ENCODE results near the gene ERC2.

DNA sequence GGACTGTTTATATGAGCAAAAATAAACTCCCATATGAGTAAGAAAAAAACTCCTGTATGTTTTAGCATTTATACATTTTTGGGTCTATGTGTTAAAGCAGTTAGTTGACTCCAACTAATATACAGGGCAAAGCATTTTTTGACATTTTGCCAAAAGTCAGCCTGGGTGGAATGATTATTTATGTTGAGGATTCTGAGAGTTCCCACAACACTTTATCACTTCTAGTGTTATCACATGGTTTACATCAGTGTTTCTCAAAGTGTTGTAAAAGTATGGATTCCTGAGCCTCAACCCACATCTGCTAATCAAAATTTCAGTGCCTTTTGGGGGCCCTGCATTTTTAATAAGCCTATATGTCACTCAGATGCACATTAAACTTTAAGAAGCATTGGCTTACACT, 643.9 kb downstream of the ERC2 start:
- TF ChIP-seq, protein P1, sequence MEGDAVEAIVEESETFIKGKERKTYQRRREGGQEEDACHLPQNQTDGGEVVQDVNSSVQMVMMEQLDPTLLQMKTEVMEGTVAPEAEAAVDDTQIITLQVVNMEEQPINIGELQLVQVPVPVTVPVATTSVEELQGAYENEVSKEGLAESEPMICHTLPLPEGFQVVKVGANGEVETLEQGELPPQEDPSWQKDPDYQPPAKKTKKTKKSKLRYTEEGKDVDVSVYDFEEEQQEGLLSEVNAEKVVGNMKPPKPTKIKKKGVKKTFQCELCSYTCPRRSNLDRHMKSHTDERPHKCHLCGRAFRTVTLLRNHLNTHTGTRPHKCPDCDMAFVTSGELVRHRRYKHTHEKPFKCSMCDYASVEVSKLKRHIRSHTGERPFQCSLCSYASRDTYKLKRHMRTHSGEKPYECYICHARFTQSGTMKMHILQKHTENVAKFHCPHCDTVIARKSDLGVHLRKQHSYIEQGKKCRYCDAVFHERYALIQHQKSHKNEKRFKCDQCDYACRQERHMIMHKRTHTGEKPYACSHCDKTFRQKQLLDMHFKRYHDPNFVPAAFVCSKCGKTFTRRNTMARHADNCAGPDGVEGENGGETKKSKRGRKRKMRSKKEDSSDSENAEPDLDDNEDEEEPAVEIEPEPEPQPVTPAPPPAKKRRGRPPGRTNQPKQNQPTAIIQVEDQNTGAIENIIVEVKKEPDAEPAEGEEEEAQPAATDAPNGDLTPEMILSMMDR (IDR thresholded peaks at IDR 0.05) = no peak
- no peak for TF ChIP-seq EP300 (IDR thresholded peaks at IDR 0.05)

Data from upper lobe of left lung (tissue), 4 donors.